ENCODE measurements around the gene ZNF813.
"Not testable (repeated sequence)": the region's sequence is repeated elsewhere in the genome, so short reads cannot be mapped to it uniquely, and the experiment has no call there.

Gene ZNF813

DNA sequence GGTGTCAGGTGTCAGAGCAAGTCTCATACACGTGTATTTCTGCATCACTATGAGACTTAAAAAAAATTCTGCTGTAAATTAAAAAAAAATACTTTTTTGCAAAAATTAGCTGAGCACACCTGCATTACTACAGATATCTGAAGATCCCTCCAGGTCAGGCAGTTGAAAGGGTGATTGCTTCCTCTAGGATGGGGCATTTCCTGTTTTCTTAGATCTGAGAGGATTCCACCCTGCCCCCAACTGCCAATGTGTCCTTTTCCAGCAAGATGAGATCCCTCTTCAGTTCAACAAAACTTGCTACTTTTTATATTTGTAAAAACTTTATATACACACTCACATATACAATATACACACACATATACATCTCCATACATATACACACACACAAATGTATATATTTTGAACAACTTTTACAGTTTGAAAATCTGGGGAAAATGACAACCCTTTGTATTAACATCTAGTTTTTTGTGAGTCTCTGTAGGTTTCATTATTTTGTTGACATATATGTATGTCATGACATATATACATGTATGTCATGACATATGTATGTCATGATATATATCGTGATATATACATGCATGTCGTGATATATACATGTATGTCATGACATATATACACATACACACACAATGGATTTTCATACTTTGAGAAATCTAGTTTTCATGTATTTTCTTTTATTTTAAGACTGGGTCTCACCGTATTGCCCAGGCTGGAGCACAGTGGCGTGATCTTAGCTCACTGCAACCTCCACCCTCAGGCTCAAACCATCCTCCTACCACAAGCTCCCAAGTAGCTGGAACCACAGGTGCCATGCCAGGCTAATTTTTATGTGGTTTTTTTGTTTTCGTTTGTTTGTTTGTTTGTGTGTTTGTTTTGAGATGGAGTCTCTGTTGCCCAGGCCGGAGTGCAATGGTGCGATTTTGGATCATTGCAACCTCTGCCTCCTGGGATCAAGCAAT lies 17.8 kb downstream of the ZNF813 start:
- no peak for DNase-seq

DNA sequence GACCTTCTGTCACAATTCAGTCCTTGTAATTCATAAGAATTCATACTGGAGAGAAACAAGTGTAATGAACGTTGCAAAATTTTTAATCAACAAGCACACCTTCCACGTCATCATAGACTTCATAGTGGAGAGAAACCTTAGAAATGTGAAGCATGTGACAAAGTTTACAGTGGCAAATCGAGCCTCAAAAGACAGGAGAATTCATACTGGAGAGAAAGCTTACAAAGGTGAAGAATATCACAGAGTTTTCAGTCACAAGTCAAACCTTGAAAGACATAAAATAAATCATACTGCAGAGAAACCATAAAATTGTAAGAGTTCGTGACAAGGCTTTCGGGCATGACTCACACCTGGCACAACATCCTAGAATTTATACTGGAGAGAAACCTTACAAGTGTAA lies 24.6 kb downstream of the ZNF813 start:
- no peak for DNase-seq

DNA sequence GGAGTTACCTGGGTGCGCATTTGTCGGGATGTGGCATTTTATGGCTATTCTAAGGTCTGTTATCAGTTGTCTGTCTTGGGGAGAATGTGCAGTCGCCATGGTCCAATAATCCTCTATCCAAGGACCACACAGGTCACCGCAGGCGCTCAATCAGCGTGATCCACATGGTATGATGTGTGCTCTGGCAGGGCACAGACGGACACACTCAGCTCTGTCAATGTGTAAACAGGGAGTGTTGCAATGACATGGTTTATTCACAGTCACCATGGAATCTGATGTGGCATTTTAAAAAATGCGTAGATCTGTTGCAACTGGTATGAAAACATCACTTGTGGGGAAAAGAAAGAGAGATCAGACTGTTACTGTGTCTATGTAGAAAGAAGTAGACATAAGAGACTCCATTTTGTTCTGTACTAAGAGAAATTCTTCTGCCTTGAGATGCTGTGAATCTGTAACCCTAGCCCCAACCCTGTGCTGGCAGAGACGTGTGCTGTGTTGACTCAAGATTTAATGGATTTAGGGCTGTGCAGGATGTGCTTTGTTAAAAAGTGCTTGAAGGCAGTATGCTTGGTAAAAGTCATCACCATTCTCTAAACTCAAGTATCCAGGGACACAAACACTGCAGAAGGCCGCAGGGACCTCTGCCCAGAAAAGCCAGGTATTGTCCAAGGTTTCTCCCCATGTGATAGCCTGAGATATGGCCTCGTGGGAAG lies 29.9 kb downstream of the ZNF813 start:
- DNase-seq: not testable (repeated sequence)

DNA sequence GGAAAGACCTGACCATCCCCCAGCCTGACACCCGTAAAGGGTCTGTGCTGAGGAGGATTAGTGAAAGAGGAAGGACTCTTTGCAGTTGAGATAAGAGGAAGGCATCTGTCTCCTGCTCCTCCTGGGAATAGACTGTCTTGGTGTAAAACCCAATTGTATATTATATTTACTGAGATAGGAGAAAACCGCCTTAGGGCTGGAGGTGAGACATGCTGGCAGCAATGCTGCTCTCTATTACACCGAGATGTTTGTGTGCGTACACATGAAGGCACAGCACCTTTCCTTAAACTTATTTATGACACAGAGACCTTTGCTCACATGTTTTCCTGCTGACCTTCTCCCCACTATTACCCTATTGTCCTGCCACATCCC lies 30.5 kb downstream of the ZNF813 start:
- DNase-seq: not testable (repeated sequence)

DNA sequence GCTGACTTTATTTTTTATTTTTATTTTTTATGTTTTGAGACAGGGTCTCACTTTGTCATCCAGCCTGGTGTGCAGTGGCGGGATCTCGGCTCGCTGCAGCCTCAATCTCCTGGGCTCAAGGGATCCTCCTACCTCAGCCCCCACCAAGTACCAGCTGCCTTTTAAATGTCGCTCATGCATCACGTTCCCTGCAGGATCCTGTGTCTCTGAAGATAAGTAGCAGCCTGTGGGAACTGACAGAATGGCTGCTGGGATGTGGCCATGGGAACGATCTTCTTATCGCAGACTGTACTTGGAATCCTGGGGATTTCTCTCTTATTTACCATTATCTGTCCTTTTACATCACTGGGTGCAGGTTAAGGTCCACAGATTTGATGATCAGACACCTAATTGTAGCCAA lies 35.6 kb downstream of the ZNF813 start:
- not testable (repeated sequence) for DNase-seq

DNA sequence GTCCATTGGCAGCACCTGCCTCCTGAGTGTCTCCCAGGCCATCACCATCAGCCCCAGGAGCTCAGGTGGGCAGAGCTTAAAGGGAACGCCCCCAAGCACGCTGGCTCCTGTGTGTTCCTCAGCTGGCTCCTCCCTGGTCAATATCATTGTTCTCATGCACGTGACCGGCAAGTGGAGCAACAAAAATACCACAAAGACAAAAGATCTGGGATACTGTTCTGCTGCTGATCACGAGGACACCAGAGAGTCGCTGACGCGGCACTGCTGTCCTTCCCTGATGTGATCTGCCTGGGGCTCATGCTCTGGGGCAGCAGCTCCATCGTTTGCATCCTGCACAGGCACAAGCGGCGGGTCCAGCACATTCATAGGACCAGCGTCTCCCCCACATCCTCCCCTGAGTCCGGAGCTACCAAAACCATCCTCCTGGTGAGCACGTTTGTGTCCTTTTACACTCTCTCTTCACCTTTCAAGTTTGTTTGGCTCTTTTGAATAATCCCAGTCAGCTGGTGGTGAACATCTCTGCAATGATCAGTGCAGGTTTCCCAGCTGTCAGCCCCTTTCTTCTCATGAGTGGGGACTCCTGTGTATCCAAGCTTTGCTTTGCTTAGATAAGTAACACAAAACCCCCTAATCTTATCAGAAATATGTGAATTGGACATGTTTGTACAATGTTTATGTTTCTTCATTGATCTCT lies 36.3 kb downstream of the ZNF813 start:
- DNase-seq: not testable (repeated sequence)

DNA sequence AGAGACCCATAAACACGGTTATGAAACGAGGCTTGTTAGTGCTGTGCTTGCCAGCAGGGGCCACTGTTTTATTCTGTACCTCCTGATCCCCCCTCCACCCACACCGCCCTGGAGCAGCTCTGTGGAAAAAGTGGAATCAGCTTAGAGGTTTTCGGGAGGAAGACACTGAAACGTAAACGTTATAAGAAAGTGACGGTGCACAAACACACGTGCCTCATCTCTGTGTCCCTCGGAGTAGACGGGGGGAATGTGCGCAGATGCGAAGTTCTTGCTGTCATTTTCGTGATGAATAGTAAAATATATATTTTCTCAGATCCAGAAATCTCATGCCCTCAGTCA lies 36.8 kb downstream of the ZNF813 start:
- DNase-seq: not testable (repeated sequence)

DNA sequence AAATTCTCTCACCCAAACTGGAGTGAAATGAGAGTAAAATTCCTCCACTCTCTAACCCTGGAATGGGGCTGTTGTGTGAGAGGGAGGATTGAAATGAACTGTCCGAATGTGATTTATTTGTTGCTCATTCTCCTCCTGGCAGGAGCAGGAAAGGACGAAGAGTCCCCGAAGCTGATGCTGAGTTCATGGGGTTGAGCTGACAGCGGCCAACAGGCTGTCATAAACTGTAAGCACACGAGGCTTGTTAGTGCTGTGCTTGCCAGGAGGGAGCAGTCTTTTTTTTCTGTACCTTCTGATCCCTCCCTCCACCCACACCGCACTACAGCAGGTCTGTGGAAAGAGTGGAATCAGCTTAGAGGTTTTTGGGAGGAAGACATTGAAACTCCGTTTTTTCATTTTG lies 37.4 kb downstream of the ZNF813 start:
- DNase-seq: no peak

DNA sequence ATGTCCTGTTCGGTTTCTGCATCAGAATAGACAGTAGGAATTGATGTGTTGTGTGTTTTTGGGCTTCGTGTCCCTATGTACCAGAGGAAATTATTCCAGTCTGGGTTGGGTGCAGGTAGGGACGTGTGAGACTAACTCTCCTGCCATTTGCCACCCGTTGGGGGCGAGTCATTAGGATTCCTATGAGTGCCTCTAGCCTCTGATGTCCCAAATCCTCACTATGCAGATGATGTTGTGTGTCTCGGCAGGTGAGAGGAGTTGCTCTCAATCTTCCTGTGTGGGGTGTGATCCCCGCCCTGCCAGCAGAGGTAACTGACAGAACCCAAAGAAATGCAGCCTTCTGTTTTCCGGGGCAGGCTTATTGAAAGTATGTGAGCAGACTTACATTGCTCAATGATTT lies 39.2 kb downstream of the ZNF813 start:
- DNase-seq: no peak

DNA sequence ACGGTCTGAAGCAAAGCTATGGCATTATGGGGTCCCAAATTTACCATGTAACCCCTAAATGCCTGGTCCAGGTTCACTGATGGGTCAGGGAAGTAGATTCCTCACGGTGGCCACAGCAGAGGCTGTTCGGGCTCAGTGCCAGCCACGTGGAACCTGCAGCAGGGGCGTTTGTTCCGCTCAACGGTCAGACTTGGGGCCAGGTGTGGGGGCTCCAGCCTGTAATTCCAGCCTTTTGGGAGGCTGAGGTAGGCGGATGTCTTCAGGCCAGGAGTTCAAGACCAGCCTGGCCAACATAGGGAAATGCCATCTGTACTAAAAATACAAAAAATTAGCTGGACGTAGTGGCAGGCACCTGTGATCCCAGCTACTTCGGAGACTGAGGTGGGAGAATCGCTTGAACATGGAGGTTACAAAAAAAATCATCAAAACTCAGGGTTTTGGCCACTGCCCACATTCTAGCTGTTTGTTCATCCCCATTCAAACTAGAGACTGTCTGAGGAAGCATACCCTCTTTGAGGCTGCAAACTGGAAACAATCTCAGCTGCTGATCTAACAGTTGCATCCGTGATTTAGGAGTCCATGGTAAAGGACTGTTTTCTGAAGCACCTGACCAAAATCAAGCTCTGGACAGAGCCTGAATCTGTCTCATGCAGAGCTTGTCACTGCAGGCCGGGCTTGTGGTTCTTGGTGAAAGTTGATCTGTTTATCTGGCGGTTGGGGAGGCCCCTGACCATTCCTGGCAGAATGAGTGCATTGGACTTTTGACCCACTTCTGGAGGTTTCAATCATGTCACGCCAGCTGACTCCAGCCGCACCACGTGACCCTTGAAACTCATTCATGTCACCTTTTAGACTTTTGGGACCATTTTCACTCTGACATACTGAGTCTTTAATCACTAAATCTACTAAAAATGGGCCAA lies 40.2 kb downstream of the ZNF813 start:
- DNase-seq: no peak

DNA sequence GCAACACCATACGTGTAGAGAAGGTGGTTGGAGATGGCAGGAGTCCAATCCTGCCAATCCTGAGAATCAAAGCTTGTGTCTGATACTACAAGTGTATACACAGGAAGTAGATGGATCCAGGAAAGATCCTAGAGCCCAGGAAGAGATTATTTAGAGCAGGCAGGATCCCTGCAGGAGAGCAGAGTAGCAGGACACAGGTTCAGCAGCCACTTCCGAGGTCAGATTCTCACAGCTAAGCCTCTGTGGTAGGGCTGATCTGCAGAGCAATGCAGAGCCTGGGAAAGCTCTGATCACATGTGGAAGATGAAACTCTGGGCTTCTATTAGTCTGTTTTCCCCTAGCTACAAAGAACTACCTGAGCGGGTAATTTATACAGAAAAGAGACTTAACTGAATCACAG lies 41.9 kb downstream of the ZNF813 start:
- no peak for DNase-seq

DNA sequence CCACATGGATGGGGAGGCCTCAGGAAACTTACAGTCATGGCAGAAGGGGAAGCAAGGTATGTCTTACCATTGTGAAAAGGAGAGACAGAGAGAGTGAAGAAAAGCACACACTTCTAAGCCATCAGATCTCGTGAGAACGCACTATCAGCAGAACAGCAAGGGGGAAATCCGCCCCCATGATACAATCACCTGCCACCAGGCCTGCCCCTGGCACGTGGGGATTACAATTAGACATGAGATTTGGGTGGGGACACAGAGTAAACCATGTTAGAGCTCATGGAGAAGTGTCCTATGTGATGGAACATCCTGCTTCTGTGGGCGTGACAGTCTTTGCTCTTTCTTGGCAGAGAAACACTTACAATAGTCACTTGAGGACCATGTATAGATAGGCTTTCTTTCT lies 42.3 kb downstream of the ZNF813 start:
- DNase-seq: no peak

DNA sequence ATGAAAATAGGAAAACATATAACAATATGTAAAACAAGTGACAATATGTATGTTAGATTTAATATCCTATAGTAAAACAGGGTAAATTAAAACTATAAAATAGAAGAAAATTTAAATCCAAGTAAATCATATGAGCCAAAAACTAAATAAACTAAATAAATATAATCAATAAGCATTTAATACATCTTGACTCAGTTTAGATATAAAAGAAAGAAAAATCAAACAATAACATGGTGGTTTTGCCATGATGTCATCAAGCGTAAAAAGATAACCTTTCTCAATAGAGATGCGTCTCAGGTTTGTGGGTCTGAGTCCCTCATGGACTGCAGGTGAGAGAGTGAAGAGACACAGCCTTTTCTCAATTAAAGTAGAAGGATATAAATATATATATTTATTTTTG lies 43.8 kb downstream of the ZNF813 start:
- DNase-seq: no peak

DNA sequence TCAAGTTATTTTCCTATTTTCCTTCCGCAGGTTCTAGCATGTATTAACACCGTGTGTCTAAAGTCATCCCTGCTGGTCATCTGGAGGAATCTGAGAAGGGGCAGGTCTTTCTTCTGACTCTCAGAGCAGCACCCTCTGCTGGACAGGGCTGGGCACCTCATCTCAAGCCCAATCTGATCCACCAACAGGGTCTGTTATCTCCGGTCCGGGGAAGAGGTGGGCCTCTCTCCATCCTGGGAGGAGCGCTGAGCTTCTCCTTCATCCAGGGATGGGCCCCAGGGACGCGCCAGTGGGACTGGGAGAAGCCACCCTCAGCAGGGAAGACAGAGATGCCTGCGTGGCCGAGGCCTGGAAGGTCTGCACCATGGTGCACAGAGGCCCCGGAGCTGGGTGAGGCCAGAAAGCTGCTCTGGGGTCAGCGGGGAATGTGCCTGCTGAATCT lies 44.4 kb downstream of the ZNF813 start:
- peak; percentile 60 for DNase-seq

DNA sequence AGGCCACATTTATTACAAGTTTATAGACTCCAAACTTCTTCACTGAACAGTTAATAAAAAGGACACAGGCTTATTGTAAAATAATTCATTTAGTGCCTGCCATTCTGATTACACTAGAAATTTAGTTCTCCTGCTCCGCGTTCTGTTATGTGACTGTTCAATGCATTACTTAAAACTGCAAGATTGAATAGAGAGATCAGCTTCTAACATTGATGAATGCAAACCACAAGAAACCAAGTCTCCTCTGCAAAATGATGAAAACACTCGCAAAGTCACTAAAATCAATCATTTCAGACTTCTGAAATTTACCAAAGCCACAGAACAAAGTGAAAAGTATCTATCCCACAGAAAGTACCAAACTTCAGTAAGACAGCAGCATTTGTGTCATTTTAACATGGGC lies 47.5 kb downstream of the ZNF813 start:
- DNase-seq: not testable (repeated sequence)

DNA sequence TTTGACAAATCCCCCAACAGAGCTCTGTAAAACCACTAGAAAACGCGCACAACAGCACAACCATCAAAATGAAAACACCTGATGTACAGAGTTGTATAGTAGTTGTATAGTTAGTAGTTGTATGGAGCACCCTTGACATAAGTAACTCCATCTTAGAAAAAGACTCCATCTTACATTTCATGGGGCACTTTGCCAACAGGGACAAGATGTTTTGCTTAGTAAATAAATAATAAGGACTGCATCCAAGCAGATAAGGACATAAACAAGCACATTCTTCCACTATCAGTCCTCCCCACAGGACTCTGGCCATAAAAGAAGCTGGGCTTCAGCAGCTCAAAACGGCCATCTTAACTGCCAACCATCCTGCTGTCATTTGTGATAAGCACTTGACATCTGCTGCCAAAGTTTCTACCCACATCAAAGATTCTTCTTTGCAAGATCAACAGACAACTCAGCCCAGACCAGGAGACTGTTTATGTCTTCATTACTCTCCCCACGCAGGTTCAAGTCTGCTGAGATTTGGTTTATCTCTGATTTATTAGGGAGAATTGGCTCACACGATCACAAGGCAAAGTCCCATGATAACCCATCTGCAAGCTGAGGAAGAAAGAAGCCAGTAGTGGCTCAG lies 49.7 kb downstream of the ZNF813 start:
- DNase-seq: peak; percentile 63

DNA sequence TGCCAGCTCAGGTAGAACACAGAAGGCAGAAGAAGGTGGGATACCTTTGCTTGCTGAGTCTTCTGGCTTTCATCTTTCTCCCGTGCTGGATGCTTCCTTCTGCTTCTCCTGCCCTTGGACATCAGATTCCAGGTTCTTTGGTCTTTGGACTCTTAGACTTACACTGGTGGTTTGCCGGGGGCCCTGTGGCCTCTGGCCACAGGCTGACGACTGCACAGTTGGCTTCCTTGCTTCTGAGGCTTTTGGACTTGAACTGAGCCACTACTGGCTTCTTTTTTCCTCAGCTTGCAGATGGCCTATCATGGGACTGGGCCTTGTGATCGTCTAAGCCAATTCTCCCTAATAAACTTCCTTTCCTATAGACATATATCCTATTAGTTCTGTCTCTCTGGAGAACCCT lies 50.6 kb downstream of the ZNF813 start:
- no peak for DNase-seq

DNA sequence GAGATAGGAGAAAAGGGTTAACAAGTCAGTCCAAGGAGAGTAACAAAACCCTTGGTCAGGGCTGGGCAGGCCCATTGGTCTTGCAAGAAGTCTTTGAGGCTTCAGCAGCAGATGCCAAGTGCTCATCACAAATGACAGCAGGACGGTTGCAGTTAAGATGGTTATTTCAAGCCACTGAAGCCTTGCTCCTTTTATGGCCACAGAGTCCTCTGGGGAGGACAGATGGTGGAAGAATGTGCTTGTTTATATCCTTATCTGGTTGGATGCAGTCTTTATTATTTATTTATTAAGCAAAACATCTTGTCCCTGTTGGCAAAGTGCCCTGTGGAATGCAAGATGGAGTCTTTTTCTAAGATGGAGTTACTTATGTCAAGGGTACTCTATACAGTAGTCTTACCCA lies 51.2 kb downstream of the ZNF813 start:
- peak; percentile 9 for DNase-seq

DNA sequence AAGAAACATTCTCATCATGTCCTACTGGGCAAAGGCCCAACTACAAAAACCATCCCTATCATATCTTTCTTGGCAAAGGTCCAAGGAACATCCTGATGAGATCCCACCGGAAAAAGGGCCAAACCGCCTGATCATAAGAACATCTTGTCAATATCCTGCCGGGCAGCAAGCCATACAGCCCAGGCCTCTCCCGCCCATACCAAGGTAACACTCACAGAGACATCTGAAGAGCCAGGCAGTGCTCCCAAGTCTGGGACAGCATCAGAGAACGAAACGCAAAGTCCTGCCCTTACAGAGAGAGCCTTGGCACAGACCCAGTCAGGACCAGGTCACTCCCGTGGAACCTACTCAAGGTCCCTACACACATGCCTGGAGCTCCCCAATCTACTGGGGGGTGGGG lies 51.9 kb downstream of the ZNF813 start:
- no peak for DNase-seq

DNA sequence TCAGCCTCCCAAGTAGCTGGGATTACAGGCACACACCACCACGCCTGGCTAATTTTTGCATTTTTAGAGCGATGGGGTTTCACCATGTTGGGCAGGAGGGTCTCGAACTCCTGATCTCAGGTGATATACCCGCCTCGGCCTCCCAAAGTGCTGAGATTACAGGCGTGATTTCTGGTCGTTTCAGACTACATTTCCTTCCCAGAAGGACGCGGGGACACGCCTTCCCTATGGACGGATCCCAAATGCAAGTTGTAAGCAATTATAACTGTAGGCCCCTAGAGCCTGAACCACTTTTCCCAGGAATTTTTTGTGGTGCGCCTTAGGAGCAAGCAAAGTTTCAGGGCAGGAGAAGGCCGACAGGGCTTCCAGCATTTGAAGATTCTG lies 52.6 kb downstream of the ZNF813 start:
- DNase-seq: no peak

DNA sequence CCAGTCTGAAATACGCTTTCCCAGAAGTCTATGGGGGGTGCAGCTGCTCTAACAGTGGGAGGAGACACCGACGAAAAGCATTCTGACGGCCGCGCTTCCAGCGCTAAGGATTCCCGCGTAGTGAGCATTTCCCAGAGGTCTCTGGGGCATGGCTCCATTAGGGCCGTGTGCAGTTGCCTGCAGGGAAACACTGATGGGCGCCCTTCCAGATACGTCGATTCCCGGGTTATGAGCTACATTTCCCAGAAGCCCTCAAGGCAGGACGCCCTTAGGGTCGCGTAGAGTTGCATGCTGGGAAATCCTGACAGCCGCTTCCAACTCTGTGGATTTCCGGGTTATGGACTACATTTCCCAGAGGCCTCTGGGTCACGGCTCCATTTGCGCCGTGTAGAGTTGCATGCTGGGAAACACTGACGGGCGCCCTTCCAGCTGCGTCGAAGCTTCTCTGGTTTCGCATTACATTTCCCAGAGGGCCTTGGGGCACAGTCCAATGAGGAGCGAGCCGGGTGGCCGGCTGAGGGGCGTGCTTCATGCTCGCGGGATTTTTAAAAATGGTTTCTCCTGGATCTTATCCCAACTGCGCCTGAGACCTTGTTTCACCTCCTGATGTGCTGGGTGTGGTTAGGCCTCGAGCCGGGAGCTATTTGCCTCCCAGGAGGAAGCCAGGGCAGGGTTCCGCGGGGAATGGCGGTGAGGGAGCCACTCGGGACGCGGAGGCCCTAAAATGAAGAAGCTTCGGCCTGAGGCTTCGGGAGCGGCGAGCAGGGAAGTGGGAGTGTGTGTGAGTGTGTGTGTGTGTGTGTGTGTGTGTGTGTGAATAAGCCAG lies 53.2 kb downstream of the ZNF813 start:
- DNase-seq: peak; percentile 99

All from hematopoietic multipotent progenitor cell treated with erythropoietin and hydrocortisone succinate and interleukin-3 and kit ligand, for 8 days (in vitro differentiated cells).